Natural killer cell (primary cell): ENCODE measurements around the gene SLBP. TPM values are rescaled to one million over a fixed set of nuclear protein-coding genes. Genes with fewer than 3 reads are reported as not detected.

Source experiments
- ATAC-seq, 3 donors: fragments of 150-1000 bp in 2 of 3; fragments of 200-7000 bp in 1 of 3; cut with Tn5 transposase; 1 replicate in 1 of 3; 2 replicates in 2 of 3; pipeline ENCODE4 v1.10.0; 2021; ENCODE audit warnings: mild to moderate bottlenecking in 2 of 3, moderate library complexity in 2 of 3
- DNase-seq, 2 donors: peaks; one replicate each; pipeline versions ENCODE4 v3.0.0 to v3.0.0-alpha.2; 2013 to 2021; ENCODE audit warnings: mixed read lengths in 1 of 2
- H3K27ac ChIP-seq: one replicate; pipeline ENCODE4 v1.5.1; 2013; ENCODE audit warnings: mild to moderate bottlenecking, low read length
- H3K27me3 ChIP-seq: one replicate; pipeline ENCODE4 v1.6.1; 2013; ENCODE audit warnings: low read length; ENCODE audit not compliant: control insufficient read depth, insufficient read depth
- H3K36me3 ChIP-seq: one replicate; pipeline ENCODE4 v1.6.1; 2013; ENCODE audit warnings: low read length; ENCODE audit not compliant: control insufficient read depth, insufficient read depth
- H3K4me1 ChIP-seq: one replicate; pipeline ENCODE4 v1.6.1; 2013; ENCODE audit warnings: low read length; ENCODE audit not compliant: control insufficient read depth, insufficient read depth
- H3K4me3 ChIP-seq: one replicate; pipeline ENCODE4 v1.5.1; 2013; ENCODE audit warnings: low read length
- H3K9me3 ChIP-seq: one replicate; pipeline ENCODE4 v1.6.1; 2013; ENCODE audit warnings: low read length; ENCODE audit not compliant: control insufficient read depth, insufficient read depth
- H3K27ac Mint-ChIP-seq, 2 donors: one replicate each; pipeline ENCODE4 v1.8.0; 2022; ENCODE audit warnings: mild to moderate bottlenecking in 2 of 2, mixed read lengths in 2 of 2, moderate library complexity in 1 of 2
- H3K27me3 Mint-ChIP-seq, 2 donors: one replicate each; pipeline ENCODE4 v1.8.0; 2022; ENCODE audit warnings: low read depth in 2 of 2, mixed read lengths in 2 of 2
- H3K36me3 Mint-ChIP-seq: one replicate; pipeline ENCODE4 v1.8.0; 2022; ENCODE audit warnings: mixed read lengths
- H3K4me1 Mint-ChIP-seq, 2 donors: one replicate each; pipeline ENCODE4 v1.8.0; 2022; ENCODE audit warnings: mixed read lengths in 2 of 2
- H3K4me3 Mint-ChIP-seq: one replicate; pipeline ENCODE4 v1.8.0; 2022; ENCODE audit warnings: mild to moderate bottlenecking, moderate library complexity, mixed read lengths
- H3K9me3 Mint-ChIP-seq, 2 donors: one replicate each; pipeline ENCODE4 v1.8.0; 2022; ENCODE audit warnings: mixed read lengths in 2 of 2
- WGBS: methylation state at CpG from one replicate; pipeline ENCODE4 v1.1.7; 2013; ENCODE audit warnings: missing lambda C conversion rate; ENCODE audit not compliant: insufficient coverage; 5-methylcytosine and 5-hydroxymethylcytosine counted together
- intact Hi-C: fragments of 100-400 bp; cut with micrococcal nuclease; formaldehyde crosslinking; loops from one replicate; pipeline ENCODE4 v1.14.2; 2022
- total RNA-seq, 4 donors: library from RNA; stranded (reverse); fragments of 120-200 nt in 1 of 4; gene quantifications; one replicate each; pipeline versions ENCODE4 v1.2.3 to v1.2.4, GENCODE V29; 2013 to 2022
- TF ChIP-seq, protein P1 (sequence below): fragments of 200-600 bp; IDR thresholded peaks from one replicate; pipeline ENCODE4 v1.8.0; 2022; ENCODE audit warnings: antibody characterized with exemption

The SLBP gene
- total RNA-seq, 3 donors from 2014 or later (not counting 1 experiment from before 2014, with no cell fraction given) = 29.5 to 38.8 (median 38.6) TPM

DNA sequence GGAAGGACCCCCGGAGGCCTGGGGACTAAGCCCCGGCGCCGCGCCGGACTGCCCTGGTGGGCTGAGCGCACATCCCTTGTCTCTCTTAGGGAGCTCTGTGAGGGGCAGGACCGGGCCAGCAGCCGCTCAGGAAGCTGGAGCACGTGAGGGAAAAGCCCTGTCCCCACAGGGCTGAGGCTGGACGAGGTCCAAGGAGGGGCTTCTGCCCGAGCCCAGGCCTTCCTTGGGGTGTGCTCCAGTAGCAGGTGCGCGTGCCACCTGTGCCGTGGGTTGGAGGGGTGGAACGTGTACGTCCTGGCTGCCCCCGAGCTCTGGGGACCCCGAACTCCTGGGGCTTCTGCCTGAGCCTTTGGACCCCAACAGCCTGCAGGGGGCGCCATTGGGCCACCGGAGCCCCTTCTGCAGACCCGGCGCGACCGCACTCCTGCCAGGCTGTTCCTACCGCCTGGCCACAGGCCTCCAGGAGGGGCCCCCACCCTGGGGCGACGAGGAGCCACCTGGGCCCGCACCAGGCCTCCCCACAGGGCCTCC, 36.4 kb upstream of the SLBP start:
- Histone ChIP-seq H3K4me1 (peaks cover 24% of the 10 kb centered on the region), H3K36me3 (no peaks in the 10 kb centered on the region), H3K4me3 (no peak overlapping the region), H3K9me3 (no peaks in the 10 kb centered on the region), H3K27me3 (no peaks in the 10 kb centered on the region), H3K27ac (no peak overlapping the region)
- Mint-ChIP-seq H3K9me3 (no peaks in the 10 kb centered on the region), H3K27ac (no peak overlapping the region), H3K27me3 (no peaks in the 10 kb centered on the region), H3K4me1 (no peaks in the 10 kb centered on the region), H3K4me3 (no peak overlapping the region), H3K36me3 (no peaks in the 10 kb centered on the region)
- DNase-seq (peak; percentile 70 to 84), ATAC-seq (peak; percentile 52 to 66 (median 66))
- TF ChIP-seq, protein P1, sequence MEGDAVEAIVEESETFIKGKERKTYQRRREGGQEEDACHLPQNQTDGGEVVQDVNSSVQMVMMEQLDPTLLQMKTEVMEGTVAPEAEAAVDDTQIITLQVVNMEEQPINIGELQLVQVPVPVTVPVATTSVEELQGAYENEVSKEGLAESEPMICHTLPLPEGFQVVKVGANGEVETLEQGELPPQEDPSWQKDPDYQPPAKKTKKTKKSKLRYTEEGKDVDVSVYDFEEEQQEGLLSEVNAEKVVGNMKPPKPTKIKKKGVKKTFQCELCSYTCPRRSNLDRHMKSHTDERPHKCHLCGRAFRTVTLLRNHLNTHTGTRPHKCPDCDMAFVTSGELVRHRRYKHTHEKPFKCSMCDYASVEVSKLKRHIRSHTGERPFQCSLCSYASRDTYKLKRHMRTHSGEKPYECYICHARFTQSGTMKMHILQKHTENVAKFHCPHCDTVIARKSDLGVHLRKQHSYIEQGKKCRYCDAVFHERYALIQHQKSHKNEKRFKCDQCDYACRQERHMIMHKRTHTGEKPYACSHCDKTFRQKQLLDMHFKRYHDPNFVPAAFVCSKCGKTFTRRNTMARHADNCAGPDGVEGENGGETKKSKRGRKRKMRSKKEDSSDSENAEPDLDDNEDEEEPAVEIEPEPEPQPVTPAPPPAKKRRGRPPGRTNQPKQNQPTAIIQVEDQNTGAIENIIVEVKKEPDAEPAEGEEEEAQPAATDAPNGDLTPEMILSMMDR = peak; percentile 69
- intact Hi-C loops = loop anchor here (1.0 to 10.0 kb wide), 2 partner anchors 66 to 151 kb away; no protein-coding TSS in a partner anchor
- 4% methylated on average over 26 of the region's 29 CpGs for WGBS

DNA sequence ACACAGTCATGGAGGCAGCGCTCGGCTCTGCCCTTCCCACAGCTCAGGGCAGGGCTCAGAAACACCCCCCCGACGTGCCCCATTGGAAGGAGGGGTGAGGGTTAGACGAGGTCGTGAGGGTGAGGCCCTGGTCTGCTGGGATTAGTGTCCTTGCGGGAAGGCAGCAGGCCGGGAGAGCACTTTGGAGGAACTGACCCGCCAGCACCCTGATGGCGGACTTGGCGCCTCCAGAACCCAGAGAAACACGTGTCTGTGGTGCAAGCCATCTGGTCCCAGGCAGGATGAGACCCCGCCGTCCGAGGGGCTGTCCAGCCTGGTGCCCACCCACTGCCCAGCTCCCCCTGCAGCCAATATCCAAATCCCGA, 35.5 kb upstream of the SLBP start:
- no peak overlapping the region for H3K27ac Mint-ChIP-seq
- no peaks in the 10 kb centered on the region for H3K27me3 Mint-ChIP-seq
- Histone ChIP-seq H3K36me3 (no peaks in the 10 kb centered on the region), H3K9me3 (no peaks in the 10 kb centered on the region), H3K27me3 (no peaks in the 10 kb centered on the region), H3K27ac (no peak overlapping the region), H3K4me3 (no peak overlapping the region), H3K4me1 (peaks cover 14% of the 10 kb centered on the region)
- ATAC-seq = no peak
- H3K4me1 Mint-ChIP-seq = no peaks in the 10 kb centered on the region
- no peak for DNase-seq
- H3K9me3 Mint-ChIP-seq = no peaks in the 10 kb centered on the region
- H3K36me3 Mint-ChIP-seq = no peaks in the 10 kb centered on the region
- no peak overlapping the region for H3K4me3 Mint-ChIP-seq
- TF ChIP-seq, protein P1 = no peak
- intact Hi-C loops = loop anchor here (10.0 kb wide), 1 partner anchor 67 kb away; no protein-coding TSS in a partner anchor
- 88% methylated on average over 16 of the region's 16 CpGs for WGBS

DNA sequence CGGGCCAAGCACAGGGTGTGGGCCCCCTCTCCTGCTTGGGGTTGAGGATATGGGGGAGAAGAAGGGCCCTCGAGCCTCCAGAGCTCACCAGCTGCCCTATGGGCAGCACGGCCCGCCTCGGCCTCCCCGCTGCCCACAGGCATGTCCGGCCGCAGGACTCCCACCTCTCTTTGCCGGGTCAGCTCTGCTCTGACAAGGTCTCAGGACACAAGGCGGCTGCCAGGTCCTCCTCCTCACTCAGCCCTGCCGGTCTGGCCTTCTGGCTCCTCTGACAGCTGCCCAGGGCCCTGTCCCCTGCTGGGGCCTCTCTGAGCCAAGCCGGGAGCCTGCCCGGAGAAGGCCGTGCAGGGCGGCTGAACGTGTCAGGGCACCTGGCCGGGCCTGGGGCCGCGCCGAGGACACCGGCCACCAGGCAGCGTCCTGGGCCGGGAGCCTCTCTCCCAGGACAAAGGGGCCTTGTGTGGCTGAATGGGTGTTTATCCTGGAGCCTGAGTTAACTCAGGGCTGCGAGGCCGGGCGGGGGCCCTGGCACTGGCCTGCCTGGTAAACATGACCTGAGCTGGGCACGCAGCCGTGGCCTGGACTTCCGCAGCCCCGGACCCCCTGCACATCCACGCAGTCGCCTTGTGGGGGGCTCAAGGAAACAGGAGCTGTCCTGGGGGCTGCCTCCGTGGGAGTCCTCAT, 34.9 kb upstream of the SLBP start:
- no peaks in the 10 kb centered on the region for H3K36me3 ChIP-seq
- no peaks in the 10 kb centered on the region for H3K27me3 ChIP-seq
- Mint-ChIP-seq H3K27me3 (no peaks in the 10 kb centered on the region), H3K4me1 (no peaks in the 10 kb centered on the region), H3K4me3 (no peak overlapping the region), H3K36me3 (no peaks in the 10 kb centered on the region), H3K27ac (no peak overlapping the region), H3K9me3 (no peaks in the 10 kb centered on the region)
- no peak overlapping the region for H3K4me3 ChIP-seq
- DNase-seq (no peak), ATAC-seq (no peak)
- 92% methylated on average over 33 of the region's 33 CpGs for WGBS
- TF ChIP-seq, protein P1 = no peak
- no peaks in the 10 kb centered on the region for H3K9me3 ChIP-seq
- intact Hi-C loops = loop anchor here (10.0 kb wide), 1 partner anchor 68 kb away; no protein-coding TSS in a partner anchor
- H3K4me1 ChIP-seq = peaks cover 10% of the 10 kb centered on the region
- H3K27ac ChIP-seq = no peak overlapping the region
